HL-60/S4 treated with retinoic acid at 250 ng/mL for 4 days and 3 days (cell line): ENCODE data around the gene MCM3AP.

ENCODE experiments used
- in situ Hi-C: fragments of 300-500 bp; cut with MboI; formaldehyde crosslinking; loops from 2 replicates; pipeline ENCODE4 v1.7.0; 2022; ENCODE audit warnings: low sequenced_read_pairs

MCM3AP gene

DNA sequence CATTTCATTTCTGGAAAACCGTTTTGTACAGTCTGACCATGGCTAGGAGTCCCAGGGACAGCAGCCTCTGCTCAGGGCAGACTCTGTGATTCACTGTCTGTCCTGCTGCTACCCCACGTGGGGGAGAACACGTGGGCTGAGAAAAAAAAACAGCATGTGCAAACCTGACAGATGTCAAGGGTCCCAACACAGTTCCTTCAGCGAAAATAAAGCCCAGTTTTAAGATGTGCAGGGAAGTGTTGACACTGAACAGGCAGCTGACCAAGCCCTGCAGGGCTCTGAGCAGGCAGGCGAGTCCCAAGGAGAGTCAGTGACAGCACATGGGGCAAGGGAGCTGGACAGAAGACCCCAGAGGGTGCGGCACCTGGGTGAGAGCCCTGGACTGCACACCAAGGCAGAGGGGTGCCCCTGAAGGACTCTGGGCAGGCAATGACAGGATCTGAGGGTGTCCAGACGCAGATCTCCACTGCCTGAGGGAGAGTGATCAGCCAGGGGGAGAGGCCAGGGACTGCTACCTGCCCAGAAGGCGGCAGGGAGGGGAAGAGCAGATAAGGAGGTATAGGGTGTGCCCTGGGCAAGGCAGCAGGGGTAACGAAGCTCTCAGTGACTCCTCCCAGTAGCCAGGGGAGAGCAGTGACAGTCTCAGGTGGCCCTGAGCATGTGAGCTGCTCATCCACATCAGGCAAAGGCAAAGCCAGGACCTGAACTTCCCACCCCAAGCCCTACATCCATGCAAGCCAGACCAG lies 96.0 kb downstream of the MCM3AP start:
- in situ Hi-C loops, result no loop called here

DNA sequence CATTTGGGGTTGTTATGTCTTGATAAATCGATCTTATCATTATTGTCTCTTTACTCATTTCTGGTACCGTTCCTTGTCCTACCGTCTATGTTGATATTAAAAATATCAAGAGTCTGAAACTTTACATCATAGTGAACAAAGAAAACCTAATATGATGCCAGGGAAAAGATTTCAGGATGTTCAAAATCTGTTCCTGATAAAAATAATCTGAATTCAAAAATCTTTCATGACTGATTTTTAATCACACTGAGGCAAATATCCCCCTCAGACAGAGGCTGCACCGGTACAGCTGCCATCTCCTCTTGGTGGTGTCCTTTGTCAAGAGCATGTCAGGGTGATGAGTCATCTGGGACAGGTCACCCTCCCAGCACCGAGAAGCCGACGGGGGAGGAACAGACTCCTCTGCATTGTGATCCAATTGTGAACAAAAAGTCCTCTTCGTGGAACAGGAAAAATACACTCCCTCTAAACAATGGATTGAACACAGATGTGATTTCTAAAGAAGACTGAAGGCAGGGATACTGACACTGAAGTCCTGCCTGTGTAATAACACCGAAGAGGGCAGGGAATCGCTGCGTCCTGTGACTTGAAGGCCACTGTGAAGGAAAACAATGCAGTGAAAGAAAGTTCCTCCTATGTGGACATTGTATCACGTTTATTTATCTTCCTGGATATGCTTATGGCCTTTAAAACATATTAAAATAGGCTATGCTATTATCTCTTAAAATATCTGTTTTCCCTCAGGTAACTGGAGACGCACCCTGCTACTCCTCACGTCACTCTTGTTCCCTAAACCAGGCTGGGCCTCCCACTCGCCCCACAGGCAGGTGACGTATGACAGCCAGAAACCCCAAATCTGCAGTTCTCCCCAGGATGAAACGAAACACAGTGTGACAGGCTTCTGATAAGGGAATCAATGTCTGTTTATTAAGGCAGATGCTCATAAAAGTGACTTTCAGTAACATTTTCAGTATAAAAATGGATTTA lies 96.9 kb downstream of the MCM3AP start:
- in situ Hi-C loops, result no loop called here

DNA sequence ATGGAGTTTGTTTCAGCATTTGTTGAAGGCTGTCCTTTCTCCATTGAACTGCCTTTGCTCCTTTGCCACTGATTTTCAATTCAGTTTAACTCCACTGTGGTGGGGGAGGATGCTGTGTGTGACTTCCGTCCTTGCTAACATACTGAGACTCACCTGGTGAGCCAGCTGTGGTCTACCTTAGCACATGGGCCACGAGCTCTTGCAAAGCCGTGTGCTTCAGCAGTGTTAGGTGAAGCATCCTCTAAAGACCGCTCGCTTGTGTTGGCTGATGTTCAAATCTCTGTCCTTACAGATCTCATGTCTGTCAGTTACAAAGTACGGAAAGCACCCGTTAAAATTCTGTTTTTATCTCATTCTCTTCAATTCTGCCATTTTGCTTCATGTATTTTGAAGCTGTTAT lies 97.6 kb downstream of the MCM3AP start:
- in situ Hi-C loops, result no loop called here

DNA sequence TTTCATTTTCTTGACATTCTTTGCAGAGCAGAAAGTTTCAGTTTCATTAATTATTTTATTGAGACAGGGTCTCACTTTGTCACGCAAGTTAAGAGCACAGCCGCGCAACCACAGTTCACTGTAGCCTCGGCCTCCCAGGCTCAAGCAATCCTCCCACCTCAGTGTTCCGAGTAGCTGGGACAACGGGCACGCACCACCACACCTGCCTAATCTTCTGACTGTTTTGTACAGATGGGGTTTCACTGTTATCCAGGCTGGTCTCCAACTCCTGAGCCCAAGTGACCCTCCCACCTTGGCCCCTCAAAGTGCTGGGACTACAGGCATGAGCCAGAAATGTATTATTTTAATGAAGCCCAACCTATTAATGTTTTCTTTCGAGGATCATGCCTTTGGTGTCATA lies 98.2 kb downstream of the MCM3AP start:
- in situ Hi-C loops, result no loop called here

DNA sequence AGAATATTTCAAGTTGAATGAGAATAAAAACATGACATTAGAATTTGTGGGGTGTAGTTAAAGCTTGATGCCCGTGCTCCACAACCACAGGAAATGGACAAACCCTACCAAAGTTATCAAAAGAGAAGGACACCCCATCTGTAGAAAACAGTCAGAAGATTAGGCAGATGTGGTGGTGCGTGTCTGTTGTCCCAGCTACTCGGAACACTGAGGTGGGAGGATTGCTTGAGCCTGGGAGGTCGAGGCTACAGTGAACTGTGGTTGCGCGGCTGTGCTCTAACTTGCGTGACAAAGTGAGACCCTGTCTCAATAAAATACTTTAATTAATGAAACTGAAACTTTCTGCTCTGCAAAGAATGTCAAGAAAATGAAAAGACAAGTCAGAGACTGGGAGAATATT lies 99.7 kb downstream of the MCM3AP start:
- in situ Hi-C loops, result no loop called here
